ENCODE measurements around the gene PPP1R37.
A peak's percentile ranks its signal among the peaks of the same experiment; 100 is the strongest.

The PPP1R37 gene

GRCh38 chr19:45070214-45070613 is 22.8 kb upstream of the PPP1R37 start:
- no peak for TF ChIP-seq PRDM10 (tag by site-specific recombination; IDR thresholded peaks at IDR 0.05)
- Histone ChIP-seq H3K36me3 (ENCODE audit: control insufficient read depth in 2 of 2, insufficient read depth in 1 of 2, low read length in 2 of 2) (peaks cover 27 to 70% of the 10 kb centered on the region in 2 experiments; a peak in 2 of 3 replicates), H3K27ac (ENCODE audit: extremely low read depth, low read depth, low read length) (0 out of 2 replicates have a peak overlapping the region, but pooled peaks have one; percentile 16), H3K4me3 (ENCODE audit: low read depth, low read length) (no peak overlapping the region), H3K9me3 (ENCODE audit: control insufficient read depth, insufficient read depth, low read depth, low read length) (no peaks in the 10 kb centered on the region), H3K4me1 (ENCODE audit: control insufficient read depth, insufficient read depth, low read length) (no peaks in the 10 kb centered on the region)
- CTCF ChIA-PET = interaction anchor here (1.0 kb wide), 1 partner anchor 10 kb away, joined by 6 read pairs; no protein-coding TSS in a partner anchor
- POLR2A ChIA-PET = interaction anchor here (1.6 kb wide), 1 partner anchor 23 kb away, joined by 3 read pairs; the partner anchor contains the start of gene PPP1R37

- Histone ChIP-seq H3K4me1 (ENCODE audit: control insufficient read depth, insufficient read depth, low read length) (peaks cover 5% of the 10 kb centered on the region; the same call in 1 of the 2 replicates), H3K36me3 (ENCODE audit: control insufficient read depth in 2 of 2, insufficient read depth in 1 of 2, low read length in 2 of 2) (peaks cover 24 to 62% of the 10 kb centered on the region in 2 experiments; a peak in 2 of 3 replicates), H3K9me3 (ENCODE audit: control insufficient read depth, insufficient read depth, low read depth, low read length) (no peaks in the 10 kb centered on the region), H3K27ac (ENCODE audit: extremely low read depth, low read depth, low read length) (no peak overlapping the region), H3K4me3 (ENCODE audit: low read depth, low read length) (no peak overlapping the region)
- TF ChIP-seq YY1 (tag by site-specific recombination; IDR thresholded peaks at IDR 0.05) (no peak), ZBTB8A (tag by site-specific recombination; IDR thresholded peaks at IDR 0.05) (no peak), SCRT2 (tag by site-specific recombination; IDR thresholded peaks at IDR 0.05) (0 out of 2 replicates have a peak, but pooled peaks have one; percentile 11), SALL2 (tag by site-specific recombination; IDR thresholded peaks at IDR 0.05; ENCODE audit: borderline replicate concordance) (no peak), TCF7L2 (IDR thresholded peaks at IDR 0.05; ENCODE audit: borderline replicate concordance, low read depth, low read length) (no peak), BCL11B (tag by site-specific recombination; IDR thresholded peaks at IDR 0.05; ENCODE audit: low read depth) (no peak), KLF1 (tag by site-specific recombination; IDR thresholded peaks at IDR 0.05) (0 out of 2 replicates have a peak, but pooled peaks have one; percentile 26), MEIS1 (CRISPR knock-in tag; IDR thresholded peaks at IDR 0.05; ENCODE audit: borderline replicate concordance) (no peak), ZBTB10 (tag by site-specific recombination; IDR thresholded peaks at IDR 0.05) (no peak), AEBP2 (tag by site-specific recombination; IDR thresholded peaks at IDR 0.05; ENCODE audit: borderline replicate concordance) (no peak), MZF1 (tag by site-specific recombination; IDR thresholded peaks at IDR 0.05; ENCODE audit: borderline replicate concordance) (no peak)
- ChIA-PET POLR2A (interaction anchor here (1.0 to 1.4 kb wide), 2 partner anchors 21 to 22 kb away, joined by 3 to 5 read pairs; no protein-coding TSS in a partner anchor), CTCF (interaction anchor here (1.0 kb wide), 1 partner anchor 11 kb away, joined by 6 read pairs; no protein-coding TSS in a partner anchor)
Measured at GRCh38 chr19:45070861-45071544, 22.0 kb upstream of the PPP1R37 start.

Measured in HEK293 (cell line).